Measurements from ENCODE around the gene VIL1. TPM values are rescaled to one million over a fixed set of nuclear protein-coding genes. Genes with fewer than 3 reads are reported as not detected.

The VIL1 gene
- total and polyA plus RNA-seq, 8 donors: 10.1 to 27.9 (median 13.3) TPM

- Histone ChIP-seq H3K27me3 (no peaks in the 10 kb centered on the region), H3K9me3 (no peaks in the 10 kb centered on the region), H3K36me3 (no peaks in the 10 kb centered on the region), H3K4me1 (peaks cover 4 to 14% (median 10%) of the 10 kb centered on the region in 3 donors), H3K4me3 (peak overlapping the region; percentile 36 to 98 (median 88)), H3K27ac (peak overlapping the region; percentile 95 to 100 (median 98))
- intact Hi-C loops (cut with DNase I): loop anchor here in 1 of 3 donors (10.0 kb wide), 1 partner anchor 121 kb away; the partner anchor contains the start of genes AAMP and PNKD
- no peak for FAIRE-seq
- 1 to 2% methylated on average over 54 to 57 of the region's 57 CpGs for WGBS, 2 donors
- peak; percentile 70 to 80 (median 72) for ATAC-seq
- peak; percentile 95 to 98 (median 96) for DNase-seq
- TF ChIP-seq, protein P1, sequence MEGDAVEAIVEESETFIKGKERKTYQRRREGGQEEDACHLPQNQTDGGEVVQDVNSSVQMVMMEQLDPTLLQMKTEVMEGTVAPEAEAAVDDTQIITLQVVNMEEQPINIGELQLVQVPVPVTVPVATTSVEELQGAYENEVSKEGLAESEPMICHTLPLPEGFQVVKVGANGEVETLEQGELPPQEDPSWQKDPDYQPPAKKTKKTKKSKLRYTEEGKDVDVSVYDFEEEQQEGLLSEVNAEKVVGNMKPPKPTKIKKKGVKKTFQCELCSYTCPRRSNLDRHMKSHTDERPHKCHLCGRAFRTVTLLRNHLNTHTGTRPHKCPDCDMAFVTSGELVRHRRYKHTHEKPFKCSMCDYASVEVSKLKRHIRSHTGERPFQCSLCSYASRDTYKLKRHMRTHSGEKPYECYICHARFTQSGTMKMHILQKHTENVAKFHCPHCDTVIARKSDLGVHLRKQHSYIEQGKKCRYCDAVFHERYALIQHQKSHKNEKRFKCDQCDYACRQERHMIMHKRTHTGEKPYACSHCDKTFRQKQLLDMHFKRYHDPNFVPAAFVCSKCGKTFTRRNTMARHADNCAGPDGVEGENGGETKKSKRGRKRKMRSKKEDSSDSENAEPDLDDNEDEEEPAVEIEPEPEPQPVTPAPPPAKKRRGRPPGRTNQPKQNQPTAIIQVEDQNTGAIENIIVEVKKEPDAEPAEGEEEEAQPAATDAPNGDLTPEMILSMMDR (IDR thresholded peaks at IDR 0.05): peak; percentile 86 to 96 (median 93)
These were observed 22.9 kb upstream of the VIL1 start for GRCh38 chr2:218395826-218396687.

DNA sequence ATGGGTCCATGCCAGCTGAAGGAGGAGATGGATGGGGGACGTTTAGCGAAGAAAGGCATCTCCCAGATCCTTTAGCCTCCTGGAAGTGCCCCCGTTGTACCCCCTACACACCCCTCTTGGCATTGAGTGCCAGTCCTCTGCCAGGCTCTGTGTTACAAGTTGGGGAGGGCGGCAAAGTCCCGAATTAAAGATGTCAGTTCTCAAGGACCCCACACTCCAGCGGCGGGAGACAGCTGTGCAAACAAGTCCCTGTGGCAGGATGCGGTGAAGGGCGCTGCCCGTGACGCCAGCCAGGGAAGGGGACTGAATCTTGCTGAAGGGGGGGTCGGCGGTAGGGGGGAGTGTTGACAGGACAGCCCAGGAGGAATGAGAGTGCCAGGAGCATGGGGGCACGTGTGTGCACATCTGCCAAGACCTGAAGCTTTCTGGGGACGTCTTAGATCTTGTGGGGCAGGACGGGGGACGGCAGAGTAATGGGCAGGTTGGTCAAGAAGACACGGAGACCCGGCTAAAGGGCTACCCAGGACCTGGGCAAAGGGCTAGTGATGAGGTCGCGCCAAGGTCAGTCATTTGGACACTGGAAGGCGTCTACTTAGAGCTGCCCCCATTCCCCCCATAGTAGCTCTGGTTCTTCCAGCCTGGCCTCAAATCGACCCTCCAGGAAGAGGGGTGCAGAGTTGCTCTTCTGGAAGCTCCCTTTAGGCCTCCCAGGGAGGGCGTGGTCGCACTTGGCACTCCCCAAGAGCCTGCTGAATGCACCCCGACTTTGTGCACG, 22.0 kb upstream of the VIL1 start:
- WGBS, 2 donors: 1% methylated on average over 27 of the region's 27 CpGs
- ATAC-seq (peak; percentile 11 to 25 (median 18)), FAIRE-seq (no peak), DNase-seq (peak; percentile 80 to 92 (median 83))
- H3K9me3 ChIP-seq: no peaks in the 10 kb centered on the region
- peak overlapping the region; percentile 36 to 98 (median 88) for H3K4me3 ChIP-seq
- H3K27me3 ChIP-seq: no peaks in the 10 kb centered on the region
- peak overlapping the region; percentile 95 to 100 (median 98) for H3K27ac ChIP-seq
- H3K36me3 ChIP-seq: peaks cover 0 to 4% (median 0%) of the 10 kb centered on the region in 3 donors
- peaks cover 9 to 15% (median 14%) of the 10 kb centered on the region in 3 donors for H3K4me1 ChIP-seq
- TF ChIP-seq, protein P1 (IDR thresholded peaks at IDR 0.05): no peak
- intact Hi-C loops (cut with DNase I): loop anchor here in 1 of 3 donors (10.0 kb wide), 1 partner anchor 122 kb away; the partner anchor contains the start of genes AAMP and PNKD

- no peaks in the 10 kb centered on the region for H3K9me3 ChIP-seq
- WGBS, 2 donors: 4 to 5% methylated on average over 12 of the region's 12 CpGs
- TF ChIP-seq, protein P1 (IDR thresholded peaks at IDR 0.05): no peak
- H3K4me1 ChIP-seq: peaks cover 15 to 18% (median 16%) of the 10 kb centered on the region in 3 donors
- ATAC-seq (no peak), FAIRE-seq (no peak), DNase-seq (no peak)
- H3K27ac ChIP-seq: peak overlapping the region; percentile 95 to 100 (median 98)
- intact Hi-C loops (cut with DNase I): loop anchor here in 1 of 3 donors (10.0 kb wide), 1 partner anchor 123 kb away; the partner anchor contains the start of genes AAMP and PNKD
- peak overlapping the region; percentile 15 to 98 (median 88) for H3K4me3 ChIP-seq
- H3K27me3 ChIP-seq: no peaks in the 10 kb centered on the region
- peaks cover 0 to 9% (median 0%) of the 10 kb centered on the region in 3 donors for H3K36me3 ChIP-seq
These were observed 21.5 kb upstream of the VIL1 start for GRCh38 chr2:218397463-218397819.

DNA sequence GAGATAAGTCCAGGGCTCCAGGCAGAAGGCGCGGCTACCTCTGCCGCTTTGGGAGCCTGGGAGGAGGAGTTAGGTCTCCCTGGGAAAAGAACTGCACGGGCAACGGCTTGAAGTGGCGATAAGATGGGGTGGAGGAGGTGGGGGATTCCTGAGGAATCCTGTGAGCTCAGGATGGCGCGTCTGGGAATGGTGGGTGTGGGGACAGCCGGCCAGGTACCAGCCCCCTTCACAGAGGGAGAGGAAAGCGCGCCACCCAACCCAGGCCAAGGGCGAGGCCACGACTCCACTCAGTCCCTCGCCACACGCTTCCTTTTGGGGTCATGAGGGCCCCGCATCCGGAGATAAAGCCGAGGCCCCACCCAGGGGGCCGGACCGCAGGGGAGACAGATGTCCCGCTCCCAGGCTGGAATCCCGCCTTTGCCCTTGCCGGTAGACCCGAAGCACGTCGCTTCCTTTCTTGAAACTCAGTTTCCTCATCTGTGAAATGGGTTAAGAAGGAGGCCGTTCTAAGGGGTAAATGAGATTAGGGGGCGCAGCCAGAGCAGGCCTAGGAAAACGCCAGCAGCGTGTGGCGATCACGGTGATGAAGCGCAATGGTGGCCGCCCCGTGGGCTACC, 21.0 kb upstream of the VIL1 start:
- 1% methylated on average over 32 to 35 of the region's 35 CpGs for WGBS, 2 donors
- Histone ChIP-seq H3K4me3 (peak overlapping the region; percentile 15 to 98 (median 88)), H3K9me3 (no peaks in the 10 kb centered on the region), H3K36me3 (peaks cover 0 to 14% (median 0%) of the 10 kb centered on the region in 3 donors), H3K4me1 (peaks cover 15 to 18% (median 16%) of the 10 kb centered on the region in 3 donors), H3K27me3 (no peaks in the 10 kb centered on the region), H3K27ac (peak overlapping the region; percentile 95 to 100 (median 98))
- TF ChIP-seq, protein P1 (IDR thresholded peaks at IDR 0.05): no peak
- DNase-seq (peak; percentile 76 to 90 (median 82)), ATAC-seq (peak; percentile 14 to 33 (median 22)), FAIRE-seq (no peak)
- intact Hi-C loops (cut with DNase I): loop anchor here in 1 of 3 donors (10.0 kb wide), 1 partner anchor 123 kb away; the partner anchor contains the start of genes AAMP and PNKD

Data from pancreas (tissue), 10 donors.